SK-N-MC (cell line): Measurements from ENCODE around the gene SRRM4.

Experiments
- DNase-seq: peaks from one replicate; pipeline ENCODE4 v3.0.0-alpha.2; 2011; ENCODE audit warnings: low read depth, low spot score
- H3K27ac ChIP-seq: fragments of 200-600 bp; sonication (generic); 2 replicates; pipeline ENCODE4 v1.5.1; 2016; ENCODE audit warnings: mixed run types
- H3K36me3 ChIP-seq: fragments of 200-600 bp; sonication (generic); 2 replicates; pipeline ENCODE4 v1.6.1; 2017; ENCODE audit warnings: antibody characterized with exemption, low read length, mixed read lengths; ENCODE audit not compliant: insufficient read depth
- H3K4me3 ChIP-seq: fragments of 200-600 bp; sonication (generic); 2 replicates; pipeline ENCODE4 v1.5.1; 2016
- H3K9ac ChIP-seq: fragments of 200-600 bp; sonication (generic); 2 replicates; pipeline ENCODE4 v1.8.0; 2017; ENCODE audit warnings: mixed run types, mixed read lengths; ENCODE audit not compliant: insufficient read length
- H3K9me3 ChIP-seq: fragments of 200-600 bp; sonication (generic); 2 replicates; pipeline ENCODE4 v1.6.1; 2017; ENCODE audit warnings: low read depth, mild to moderate bottlenecking, antibody characterized with exemption, low read length, moderate library complexity, mixed read lengths
- EZH2 ChIP-seq: fragments of 200-600 bp; sonication (generic); IDR thresholded peaks from one replicate; pipeline ENCODE4 v1.6.1; 2017; ENCODE audit warnings: antibody characterized with exemption
- FOXP2 ChIP-seq: optimal IDR thresholded peaks from 2 replicates; pipeline ENCODE3; 2011; ENCODE audit warnings: mild to moderate bottlenecking, moderate library complexity; ENCODE audit not compliant: insufficient read depth; ENCODE audit errors: extremely low read length, control extremely low read depth
- POLR2AphosphoS5 ChIP-seq: IDR thresholded peaks from 2 replicates; pipeline ENCODE4 v1.6.1; 2012; ENCODE audit warnings: mild to moderate bottlenecking, low read depth, low read length, borderline replicate concordance

SRRM4 gene, protein sequence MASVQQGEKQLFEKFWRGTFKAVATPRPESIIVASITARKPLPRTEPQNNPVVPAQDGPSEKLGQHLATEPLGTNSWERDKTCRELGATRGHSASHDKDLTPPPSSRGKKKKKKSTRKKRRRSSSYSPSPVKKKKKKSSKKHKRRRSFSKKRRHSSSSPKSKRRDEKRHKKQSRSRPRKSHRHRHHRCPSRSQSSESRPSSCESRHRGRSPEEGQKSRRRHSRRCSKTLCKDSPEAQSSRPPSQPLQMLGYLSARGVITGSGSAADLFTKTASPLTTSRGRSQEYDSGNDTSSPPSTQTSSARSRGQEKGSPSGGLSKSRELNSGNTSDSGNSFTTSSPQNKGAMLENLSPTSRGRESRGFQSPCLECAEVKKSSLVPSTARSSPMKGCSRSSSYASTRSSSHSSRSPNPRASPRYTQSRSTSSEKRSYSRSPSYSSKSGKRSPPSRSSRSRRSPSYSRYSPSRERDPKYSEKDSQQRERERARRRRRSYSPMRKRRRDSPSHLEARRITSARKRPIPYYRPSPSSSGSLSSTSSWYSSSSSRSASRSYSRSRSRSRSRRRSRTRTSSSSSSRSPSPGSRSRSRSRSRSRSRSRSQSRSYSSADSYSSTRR

GRCh38 chr12:118981285-118982211 is at the start of gene SRRM4:
SRRM4 (plus strand) TSS chr12:118981541; CDS start chr12:118981883, 342 bp downstream.
- H3K27ac ChIP-seq: no peak within 1 kb of the TSS
- no peaks in the 10 kb centered on the region for H3K9me3 ChIP-seq
- H3K9ac ChIP-seq: no peak within 1 kb of the TSS
- DNase-seq: no peak
- peak within 1 kb of the TSS; percentile 29 for H3K4me3 ChIP-seq
- H3K36me3 ChIP-seq: no peaks in the 10 kb centered on the region
- no peak for TF ChIP-seq FOXP2
- no peak for TF ChIP-seq POLR2AphosphoS5

DNA sequence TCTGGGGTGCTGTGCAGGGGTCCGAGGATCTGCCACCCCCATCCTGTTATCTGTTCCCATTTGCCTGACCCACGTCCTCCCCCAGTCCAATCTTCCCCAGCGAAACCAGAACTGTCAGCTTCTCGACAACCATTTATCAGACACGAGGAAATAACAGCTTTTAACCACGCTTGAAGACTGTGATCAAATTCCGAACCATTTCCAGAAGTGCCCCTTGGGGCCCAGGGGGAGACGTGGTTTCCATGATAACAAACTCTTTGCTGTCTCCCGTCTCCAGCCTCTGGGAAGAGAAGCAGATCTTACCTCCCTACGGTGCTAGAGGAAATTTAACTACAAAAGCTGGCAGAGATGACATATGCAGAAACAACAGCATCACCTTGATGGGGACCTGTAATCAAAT is 35.1 kb upstream of the SRRM4 start:
- Histone ChIP-seq H3K4me3 (no peak overlapping the region), H3K9ac (no peak overlapping the region), H3K9me3 (no peaks in the 10 kb centered on the region), H3K27ac (no peak overlapping the region), H3K36me3 (no peaks in the 10 kb centered on the region)
- TF ChIP-seq FOXP2 (no peak), EZH2 (no peak), POLR2AphosphoS5 (no peak)
- DNase-seq: no peak

- TF ChIP-seq EZH2: no peak
- no peak for TF ChIP-seq FOXP2
- TF ChIP-seq POLR2AphosphoS5: no peak
- no peak overlapping the region for H3K9ac ChIP-seq
- no peaks in the 10 kb centered on the region for H3K36me3 ChIP-seq
- H3K4me3 ChIP-seq: no peak overlapping the region
- no peak for DNase-seq
- H3K9me3 ChIP-seq: no peaks in the 10 kb centered on the region
- no peak overlapping the region for H3K27ac ChIP-seq
Observed at GRCh38 chr12:118958520-118958919, 22.8 kb upstream of the SRRM4 start.

DNA sequence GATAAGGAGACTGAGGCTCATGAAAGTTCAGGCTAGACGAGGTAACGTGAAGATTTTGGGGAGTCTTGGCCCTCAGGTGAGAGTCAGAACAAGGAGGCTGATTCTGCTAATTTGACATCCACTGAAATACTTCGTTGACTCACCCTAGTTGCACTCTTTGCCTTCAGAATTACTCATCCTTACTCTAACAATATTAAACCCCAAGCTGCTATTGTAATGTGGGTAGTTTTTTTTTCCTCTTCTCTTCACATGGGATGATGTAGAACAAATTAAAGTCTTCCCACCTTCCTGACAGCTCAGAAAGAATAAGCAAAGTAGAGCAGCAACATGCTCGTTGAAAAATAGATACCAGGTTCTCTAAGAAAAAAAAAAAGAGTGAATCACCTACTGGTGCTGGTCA is 22.0 kb upstream of the SRRM4 start:
- TF ChIP-seq POLR2AphosphoS5: no peak
- TF ChIP-seq FOXP2: no peak
- no peak for TF ChIP-seq EZH2
- H3K4me3 ChIP-seq: no peak overlapping the region
- H3K27ac ChIP-seq: no peak overlapping the region
- H3K9ac ChIP-seq: no peak overlapping the region
- no peak for DNase-seq
- H3K36me3 ChIP-seq: no peaks in the 10 kb centered on the region
- H3K9me3 ChIP-seq: no peaks in the 10 kb centered on the region

GRCh38 chr12:118959985-118960560 is 21.3 kb upstream of the SRRM4 start:
- Histone ChIP-seq H3K36me3 (no peaks in the 10 kb centered on the region), H3K27ac (no peak overlapping the region), H3K9me3 (no peaks in the 10 kb centered on the region), H3K9ac (no peak overlapping the region), H3K4me3 (no peak overlapping the region)
- TF ChIP-seq EZH2 (no peak), POLR2AphosphoS5 (no peak), FOXP2 (no peak)
- no peak for DNase-seq

DNA sequence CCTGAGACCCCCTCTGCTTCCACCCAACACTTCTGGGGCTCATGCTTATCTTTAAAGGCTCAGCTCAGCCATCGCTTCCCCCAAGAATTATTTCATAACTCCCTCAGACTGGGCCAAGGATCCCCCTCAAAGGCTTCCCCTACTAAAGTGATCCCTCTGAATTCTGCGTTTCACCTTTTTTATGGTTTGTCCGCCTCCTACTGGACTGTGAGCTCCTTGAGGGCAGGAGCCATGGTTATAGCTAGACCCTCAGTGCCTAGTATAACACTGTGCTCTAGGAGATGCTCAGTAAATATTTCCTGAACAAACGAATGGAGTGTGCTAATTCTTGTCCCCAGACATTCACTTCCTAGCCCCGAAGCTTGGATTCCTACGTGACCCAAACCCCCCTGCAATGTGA is 20.5 kb upstream of the SRRM4 start:
- no peak for TF ChIP-seq POLR2AphosphoS5
- no peak for TF ChIP-seq FOXP2
- no peak for TF ChIP-seq EZH2
- no peak overlapping the region for H3K4me3 ChIP-seq
- H3K9ac ChIP-seq: no peak overlapping the region

GRCh38 chr12:118964988-118965387 is 16.4 kb upstream of the SRRM4 start:
- Histone ChIP-seq H3K27ac (no peak overlapping the region), H3K36me3 (no peaks in the 10 kb centered on the region), H3K4me3 (no peak overlapping the region), H3K9me3 (no peaks in the 10 kb centered on the region), H3K9ac (no peak overlapping the region)
- no peak for DNase-seq
- TF ChIP-seq POLR2AphosphoS5: no peak
- no peak for TF ChIP-seq FOXP2
- TF ChIP-seq EZH2: no peak

More for the DNA sequence above, 20.5 kb upstream of the SRRM4 start:
- Histone ChIP-seq H3K27ac (no peak overlapping the region), H3K36me3 (no peaks in the 10 kb centered on the region), H3K9me3 (no peaks in the 10 kb centered on the region)
- no peak for DNase-seq

DNA sequence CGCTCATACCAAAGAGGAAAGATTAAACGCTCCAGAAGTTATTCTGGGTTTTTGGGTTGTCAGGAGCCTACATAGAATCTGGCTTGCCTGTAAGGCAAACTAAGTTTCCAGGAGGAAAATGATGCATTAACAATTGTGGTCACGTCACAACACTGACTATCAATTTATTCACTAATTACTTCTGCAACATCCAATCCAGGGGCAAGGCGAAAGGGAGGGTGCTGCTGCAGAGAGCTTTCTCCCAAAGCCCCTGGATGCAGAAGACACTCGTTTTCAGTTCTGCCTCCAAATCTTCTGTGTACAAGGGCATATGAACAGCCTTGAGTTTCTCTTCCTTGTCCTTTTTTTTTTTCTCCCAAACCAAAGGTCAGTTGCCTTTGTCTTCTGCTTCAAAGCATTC is 10.5 kb upstream of the SRRM4 start:
- Histone ChIP-seq H3K27ac (no peak overlapping the region), H3K36me3 (no peaks in the 10 kb centered on the region), H3K9me3 (no peaks in the 10 kb centered on the region), H3K9ac (no peak overlapping the region), H3K4me3 (no peak overlapping the region)
- no peak for DNase-seq
- no peak for TF ChIP-seq FOXP2
- no peak for TF ChIP-seq POLR2AphosphoS5
- no peak for TF ChIP-seq EZH2
